Endothelial cell of umbilical vein (primary cell): Measurements from ENCODE around the gene SUDS3. TPM values are rescaled to one million over a fixed set of nuclear protein-coding genes. Genes with fewer than 3 reads are reported as not detected.
A peak's percentile ranks its signal among the peaks of the same experiment; 100 is the strongest.

Experiments
- BruUV-seq: library from RNA; stranded (reverse); fragments of 400-500 nt; replicated peaks from 2 replicates; lab custom pipeline; 2021; lab: Mats Ljungman, UMichigan
- CTCF ChIA-PET: fragments of 300-600, 350-600 bp; sonication (Branson Sonifier 250); formaldehyde crosslinking; loops from one replicate; lab custom pipeline; 2021; ENCODE audit warnings: antibody characterized with exemption, inconsistent platforms; lab: Charles Lee
- POLR2A ChIA-PET: fragments of 300-600, 350-600 bp; sonication (Branson Sonifier 250); formaldehyde crosslinking; loops from one replicate; lab custom pipeline; 2021; ENCODE audit warnings: antibody characterized with exemption, inconsistent platforms; lab: Charles Lee
- DNase-seq: peaks from one replicate; pipeline ENCODE4 v3.0.0-alpha.2; 2011; ENCODE audit warnings: low read depth, low spot score
- FAIRE-seq: peaks from 2 replicates; lab custom pipeline; 2011; peaks lifted over from hg19 to GRCh38; lab: Jason Lieb, UNC
- H2AFZ ChIP-seq: 2 replicates; pipeline ENCODE4 v1.6.0; 2012; ENCODE audit warnings: low read depth, low read length, control low read depth, inconsistent platforms
- H3K27ac ChIP-seq: 2 replicates; pipeline ENCODE4 v1.5.1; 2011; ENCODE audit warnings: low read depth, mild to moderate bottlenecking, control low read depth, low read length, moderate library complexity; ENCODE audit not compliant: insufficient read depth
- H3K27me3 ChIP-seq, 2 experiments: 2 replicates each; pipeline versions ENCODE4 v1.6.0 to v1.6.1; 2011; ENCODE audit warnings: low read length in 2 of 2, mixed read lengths in 1 of 2; ENCODE audit not compliant: control insufficient read depth in 2 of 2, insufficient read depth in 2 of 2
- H3K36me3 ChIP-seq, 2 experiments: 2 replicates in 1 of 2; 3 replicates in 1 of 2; pipeline ENCODE4 v1.5.1; 2011; ENCODE audit warnings: low read length in 2 of 2, mild to moderate bottlenecking in 1 of 2, moderate library complexity in 1 of 2; ENCODE audit not compliant: control insufficient read depth in 2 of 2, insufficient read depth in 2 of 2; ENCODE audit errors: extremely low read depth in 1 of 2
- H3K4me1 ChIP-seq: 3 replicates; pipeline ENCODE4 v1.5.1; 2011; ENCODE audit warnings: mild to moderate bottlenecking, low read length; ENCODE audit not compliant: control insufficient read depth, insufficient read depth; ENCODE audit errors: extremely low read depth
- H3K4me2 ChIP-seq: 2 replicates; pipeline ENCODE4 v1.6.1; 2011; ENCODE audit warnings: low read length, control low read depth, mixed read lengths; ENCODE audit not compliant: insufficient read depth
- H3K4me3 ChIP-seq, 3 experiments: fragments of 200-600 bp in 1 of 3; sonication (generic), shearing (Covaris generic) in 1 of 3; replicated peaks in 1 of 3; 2 replicates each; pipeline ENCODE4 v1.5.1; 2011 to 2016; ENCODE audit warnings: control low read depth in 3 of 3, low read length in 3 of 3, mild to moderate bottlenecking in 2 of 3, inconsistent platforms in 1 of 3, low read depth in 1 of 3, moderate library complexity in 1 of 3; ENCODE audit not compliant: insufficient read depth in 1 of 3
- H3K79me2 ChIP-seq: 2 replicates; pipeline ENCODE4 v1.6.0; 2012; ENCODE audit warnings: low read length, inconsistent platforms; ENCODE audit not compliant: control insufficient read depth, insufficient read depth
- H3K9ac ChIP-seq: replicated peaks from 2 replicates; pipeline ENCODE3; 2011; ENCODE audit warnings: low read length, control low read depth; ENCODE audit not compliant: insufficient read depth; ENCODE audit errors: extremely low read depth
- H3K9me1 ChIP-seq: replicated peaks from 3 replicates; pipeline ENCODE4 v1.6.0; 2011; ENCODE audit warnings: mild to moderate bottlenecking, low read length; ENCODE audit not compliant: control insufficient read depth, insufficient read depth; ENCODE audit errors: extremely low read depth
- H3K9me3 ChIP-seq: replicated peaks from 2 replicates; pipeline ENCODE4 v1.5.1; 2012; ENCODE audit warnings: low read length, inconsistent platforms; ENCODE audit not compliant: control insufficient read depth, insufficient read depth
- H4K20me1 ChIP-seq: replicated peaks from 2 replicates; pipeline ENCODE3; 2011; ENCODE audit warnings: mild to moderate bottlenecking, low read length; ENCODE audit not compliant: control insufficient read depth, insufficient read depth; ENCODE audit errors: extremely low read depth
- EZH2 ChIP-seq: IDR thresholded peaks from 2 replicates; pipeline ENCODE4 v1.6.1; 2012; ENCODE audit warnings: borderline replicate concordance, low read depth, mild to moderate bottlenecking, moderate library complexity, low read length, inconsistent platforms; ENCODE audit not compliant: severe bottlenecking
- FOS ChIP-seq: IDR thresholded peaks from 2 replicates; pipeline ENCODE4 v1.6.1; 2011; ENCODE audit warnings: mild to moderate bottlenecking, low read length, moderate library complexity, borderline replicate concordance; ENCODE audit not compliant: insufficient read depth
- GATA2 ChIP-seq: IDR thresholded peaks from 2 replicates; pipeline ENCODE4 v1.7.0; 2011; ENCODE audit warnings: low read depth, mild to moderate bottlenecking, moderate library complexity, mixed read lengths, low read length; ENCODE audit not compliant: insufficient read length, insufficient read depth
- JUN ChIP-seq: IDR thresholded peaks from 2 replicates; pipeline ENCODE4 v1.6.1; 2011; ENCODE audit warnings: borderline replicate concordance, low read depth; ENCODE audit not compliant: insufficient read length, insufficient read depth
- MYC ChIP-seq: IDR thresholded peaks from one replicate; pipeline ENCODE4 v1.6.1; 2011; ENCODE audit warnings: mild to moderate bottlenecking, low read depth, low read length
- POLR2A ChIP-seq: IDR thresholded peaks from 2 replicates; pipeline ENCODE4 v1.6.1; 2012; ENCODE audit warnings: low read depth, mild to moderate bottlenecking, control low read depth, low read length
- POLR2AphosphoS5 ChIP-seq: IDR thresholded peaks from 2 replicates; pipeline ENCODE4 v1.6.1; 2012; ENCODE audit warnings: low read depth, mild to moderate bottlenecking, control low read depth, low read length, moderate library complexity; ENCODE audit not compliant: insufficient read depth
- dilution Hi-C: fragments of 300-500 bp; cut with MboI; formaldehyde crosslinking; loops from one replicate; pipeline ENCODE4 v1.15.0; 2019; ENCODE audit warnings: low sequenced_read_pairs; ENCODE audit not compliant: extremely low pct_ligation_motif_present
- intact Hi-C: fragments of 100-400 bp; cut with micrococcal nuclease; formaldehyde crosslinking; loops from one replicate; pipeline ENCODE4 v1.10.0; 2022
- polyA plus RNA-seq, 4 experiments: library from polyadenylated mRNA; depleted of rRNA in 3 of 4; stranded (reverse) in 3 of 4; unstranded in 1 of 4; fragments of >200 nt; gene quantifications; 2 replicates each; pipeline versions ENCODE4 v1.2.1 to v1.2.3, GENCODE V29; 2011 to 2012; ENCODE audit warnings: missing spikeins in 1 of 4
- total RNA-seq: library from RNA; stranded (reverse); gene quantifications from 2 replicates; pipeline ENCODE4 v1.2.3, GENCODE V29; 2021
- TF ChIP-seq, protein P1 (sequence below), 2 donors: IDR thresholded peaks; 1 replicate in 1 of 2; 2 replicates in 1 of 2; pipeline ENCODE4 v1.5.1; 2011; ENCODE audit warnings: low read length in 2 of 2, mild to moderate bottlenecking in 2 of 2, moderate library complexity in 2 of 2, control low read depth in 1 of 2, inconsistent platforms in 1 of 2, low read depth in 1 of 2; ENCODE audit not compliant: insufficient read depth in 1 of 2; ENCODE audit errors: extremely low read depth in 1 of 2
- TF ChIP-seq, protein P2 (sequence below): IDR thresholded peaks from 2 replicates; pipeline ENCODE4 v1.6.1; 2011; ENCODE audit not compliant: insufficient read depth, insufficient read length

SUDS3 gene
- total and polyA plus RNA-seq, 2 donors (not counting 3 experiments of a cell fraction or from before 2014, with no cell fraction given) = 16.9 to 27.4 TPM

DNA sequence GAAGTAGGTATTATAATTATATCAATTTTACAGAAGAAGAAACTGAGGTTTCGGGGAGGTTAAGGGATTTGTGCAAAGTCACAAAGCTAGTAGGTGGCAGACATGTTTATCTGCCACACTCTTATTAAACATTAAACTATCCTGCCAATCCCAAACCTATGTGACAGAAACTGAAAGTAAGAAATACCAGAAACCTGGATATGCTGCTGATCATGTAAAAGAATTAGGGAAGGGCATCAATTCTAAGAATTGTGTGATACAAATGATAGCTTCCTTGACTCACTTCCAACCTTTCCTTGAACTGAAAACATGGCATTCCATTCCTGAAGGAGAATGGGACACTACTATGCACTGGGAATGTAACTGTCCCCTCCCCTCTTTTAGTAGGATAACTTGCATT lies 20.5 kb upstream of the SUDS3 start:
- Histone ChIP-seq H3K4me1 (peaks cover 43% of the 10 kb centered on the region), H2AFZ (no peak overlapping the region), H4K20me1 (no peaks in the 10 kb centered on the region), H3K27ac (no peak overlapping the region), H3K9ac (no peak overlapping the region), H3K36me3 (no peaks in the 10 kb centered on the region), H3K27me3 (no peaks in the 10 kb centered on the region), H3K4me3 (no peak overlapping the region), H3K4me2 (peak overlapping the region; percentile 29), H3K9me1 (no peaks in the 10 kb centered on the region), H3K9me3 (no peaks in the 10 kb centered on the region), H3K79me2 (peaks cover 69% of the 10 kb centered on the region)
- no peak for FAIRE-seq
- dilution Hi-C loops = no loop called here
- CTCF ChIA-PET = interaction anchor here (1.0 to 5.0 kb wide), 3 partner anchors 9 to 21 kb away, joined by 3 to 37 read pairs (median 4); partner anchors contain the start of genes SUDS3 and TAOK3
- POLR2A ChIA-PET = no interaction called here
- intact Hi-C loops = loop anchor here (2.0 kb wide), 3 partner anchors 13 to 49 kb away; no protein-coding TSS in a partner anchor
- no peak for DNase-seq
- no peak for TF ChIP-seq POLR2A
- no peak for TF ChIP-seq GATA2
- no peak for TF ChIP-seq JUN
- no peak for TF ChIP-seq POLR2AphosphoS5
- TF ChIP-seq, protein P1, sequence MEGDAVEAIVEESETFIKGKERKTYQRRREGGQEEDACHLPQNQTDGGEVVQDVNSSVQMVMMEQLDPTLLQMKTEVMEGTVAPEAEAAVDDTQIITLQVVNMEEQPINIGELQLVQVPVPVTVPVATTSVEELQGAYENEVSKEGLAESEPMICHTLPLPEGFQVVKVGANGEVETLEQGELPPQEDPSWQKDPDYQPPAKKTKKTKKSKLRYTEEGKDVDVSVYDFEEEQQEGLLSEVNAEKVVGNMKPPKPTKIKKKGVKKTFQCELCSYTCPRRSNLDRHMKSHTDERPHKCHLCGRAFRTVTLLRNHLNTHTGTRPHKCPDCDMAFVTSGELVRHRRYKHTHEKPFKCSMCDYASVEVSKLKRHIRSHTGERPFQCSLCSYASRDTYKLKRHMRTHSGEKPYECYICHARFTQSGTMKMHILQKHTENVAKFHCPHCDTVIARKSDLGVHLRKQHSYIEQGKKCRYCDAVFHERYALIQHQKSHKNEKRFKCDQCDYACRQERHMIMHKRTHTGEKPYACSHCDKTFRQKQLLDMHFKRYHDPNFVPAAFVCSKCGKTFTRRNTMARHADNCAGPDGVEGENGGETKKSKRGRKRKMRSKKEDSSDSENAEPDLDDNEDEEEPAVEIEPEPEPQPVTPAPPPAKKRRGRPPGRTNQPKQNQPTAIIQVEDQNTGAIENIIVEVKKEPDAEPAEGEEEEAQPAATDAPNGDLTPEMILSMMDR (IDR thresholded peaks at IDR 0.05; ENCODE audit: extremely low read depth in 1 of 2, insufficient read depth in 1 of 2, low read depth in 1 of 2, low read length in 2 of 2) = no peak
- no peak for TF ChIP-seq EZH2
- TF ChIP-seq MYC = no peak
- TF ChIP-seq FOS = no peak
- TF ChIP-seq, protein P2, sequence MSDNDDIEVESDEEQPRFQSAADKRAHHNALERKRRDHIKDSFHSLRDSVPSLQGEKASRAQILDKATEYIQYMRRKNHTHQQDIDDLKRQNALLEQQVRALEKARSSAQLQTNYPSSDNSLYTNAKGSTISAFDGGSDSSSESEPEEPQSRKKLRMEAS = no peak
- no TSS peak for BruUV-seq
